ENCODE data around the gene VPS54.

GRCh38 chr2:63975437-63976124 is 43.6 kb downstream of the VPS54 start:
- TF ChIP-seq, protein P1, sequence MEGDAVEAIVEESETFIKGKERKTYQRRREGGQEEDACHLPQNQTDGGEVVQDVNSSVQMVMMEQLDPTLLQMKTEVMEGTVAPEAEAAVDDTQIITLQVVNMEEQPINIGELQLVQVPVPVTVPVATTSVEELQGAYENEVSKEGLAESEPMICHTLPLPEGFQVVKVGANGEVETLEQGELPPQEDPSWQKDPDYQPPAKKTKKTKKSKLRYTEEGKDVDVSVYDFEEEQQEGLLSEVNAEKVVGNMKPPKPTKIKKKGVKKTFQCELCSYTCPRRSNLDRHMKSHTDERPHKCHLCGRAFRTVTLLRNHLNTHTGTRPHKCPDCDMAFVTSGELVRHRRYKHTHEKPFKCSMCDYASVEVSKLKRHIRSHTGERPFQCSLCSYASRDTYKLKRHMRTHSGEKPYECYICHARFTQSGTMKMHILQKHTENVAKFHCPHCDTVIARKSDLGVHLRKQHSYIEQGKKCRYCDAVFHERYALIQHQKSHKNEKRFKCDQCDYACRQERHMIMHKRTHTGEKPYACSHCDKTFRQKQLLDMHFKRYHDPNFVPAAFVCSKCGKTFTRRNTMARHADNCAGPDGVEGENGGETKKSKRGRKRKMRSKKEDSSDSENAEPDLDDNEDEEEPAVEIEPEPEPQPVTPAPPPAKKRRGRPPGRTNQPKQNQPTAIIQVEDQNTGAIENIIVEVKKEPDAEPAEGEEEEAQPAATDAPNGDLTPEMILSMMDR (IDR thresholded peaks at IDR 0.05) = no peak
- TF ChIP-seq GABPA (IDR thresholded peaks at IDR 0.05; ENCODE audit: low read depth) = no peak
- TF ChIP-seq RXRA (IDR thresholded peaks at IDR 0.05; ENCODE audit: borderline replicate concordance, low read depth) = no peak
- TF ChIP-seq FOXM1 (IDR thresholded peaks at IDR 0.05; ENCODE audit: low read depth) = no peak
- no peak for TF ChIP-seq TAF1 (IDR thresholded peaks at IDR 0.05; ENCODE audit: borderline replicate concordance, low read depth, low read length)
- TF ChIP-seq CHD2 (IDR thresholded peaks at IDR 0.05; ENCODE audit: low read length, partially characterized antibody) = no peak
- TF ChIP-seq FOSL2 (IDR thresholded peaks at IDR 0.05; ENCODE audit: borderline replicate concordance, low read depth) = no peak
- TF ChIP-seq EP300 (IDR thresholded peaks at IDR 0.05; ENCODE audit: borderline replicate concordance in 1 of 2, low read depth in 1 of 2, low read length in 1 of 2) = no peak
- no peak for TF ChIP-seq POLR2AphosphoS5 (IDR thresholded peaks at IDR 0.05; ENCODE audit: low read depth, low read length)
- TF ChIP-seq, protein P2, sequence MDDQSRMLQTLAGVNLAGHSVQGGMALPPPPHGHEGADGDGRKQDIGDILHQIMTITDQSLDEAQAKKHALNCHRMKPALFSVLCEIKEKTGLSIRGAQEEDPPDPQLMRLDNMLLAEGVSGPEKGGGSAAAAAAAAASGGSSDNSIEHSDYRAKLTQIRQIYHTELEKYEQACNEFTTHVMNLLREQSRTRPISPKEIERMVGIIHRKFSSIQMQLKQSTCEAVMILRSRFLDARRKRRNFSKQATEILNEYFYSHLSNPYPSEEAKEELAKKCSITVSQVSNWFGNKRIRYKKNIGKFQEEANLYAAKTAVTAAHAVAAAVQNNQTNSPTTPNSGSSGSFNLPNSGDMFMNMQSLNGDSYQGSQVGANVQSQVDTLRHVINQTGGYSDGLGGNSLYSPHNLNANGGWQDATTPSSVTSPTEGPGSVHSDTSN (IDR thresholded peaks at IDR 0.05) = no peak
- TF ChIP-seq, protein P3, sequence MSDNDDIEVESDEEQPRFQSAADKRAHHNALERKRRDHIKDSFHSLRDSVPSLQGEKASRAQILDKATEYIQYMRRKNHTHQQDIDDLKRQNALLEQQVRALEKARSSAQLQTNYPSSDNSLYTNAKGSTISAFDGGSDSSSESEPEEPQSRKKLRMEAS (IDR thresholded peaks at IDR 0.05; ENCODE audit: low read depth) = no peak
- no peak for TF ChIP-seq JUND (IDR thresholded peaks at IDR 0.05)
- no peak for TF ChIP-seq RAD21 (IDR thresholded peaks at IDR 0.05; ENCODE audit: low read length)
- no peak for TF ChIP-seq YY1 (IDR thresholded peaks at IDR 0.05; ENCODE audit: low read depth)
